Heart left ventricle (tissue), 13 donors: Measurements from ENCODE around the gene MLN.

Source experiments
- CTCF ChIP-seq, 12 donors: fragments of 200-600 bp; sonication (generic) in 4 of 12; IDR thresholded peaks; one replicate each; pipeline versions ENCODE4 v1.5.0 to v1.8.0; 2018 to 2022; ENCODE audit warnings: antibody characterized with exemption in 12 of 12, mild to moderate bottlenecking in 5 of 12
- POLR2A ChIP-seq, 2 donors: fragments of 450-650 bp; IDR thresholded peaks; one replicate each; pipeline ENCODE4 v1.6.1; 2017; ENCODE audit warnings: antibody characterized with exemption in 2 of 2, mild to moderate bottlenecking in 2 of 2, moderate library complexity in 2 of 2
- donor health status: ischemic (EF 13 %, LVEDD 7.1; RV severe dilation, severe dysfunction).
- donor health status: DM: no; HTN: yes; CAD: no.
- donor health status: DM: no; HTN: no; CAD: no.
- donor health status: ischemic (EF 25% LVEDD 6.9; RV normal size, moderate dysfunction).
- donor health status: ischemic (EF 25% LVEDD 5.7; RV mildly dilated, moderate dysfunction).
- donor health status: ischemic (EF 35%, LVEDD 5.7; RV mildly dilated, moderate dysfunction).
- donor health status: nonischemic (EF 11% LVEDD 7.7; RV severe dilation, severe dysfunction).
- donor health status: DM: yes; HTN: yes; CAD: no.
- donor health status: PGD.
- donor health status: ischemic (EF 29% LVEDD 5.4; RV normal size, mild dysfunction).
- donor health status: nonischemic (EF 23%, LVEDD 6.1; RV moderate dilation, normal function).

- TF ChIP-seq CTCF (IDR thresholded peaks at IDR 0.05), result no peak
- TF ChIP-seq POLR2A (IDR thresholded peaks at IDR 0.05), result no peak
These were observed 54.4 kb downstream of the MLN start for GRCh38 chr6:33749401-33749800.
